SU-DHL-6 (cell line): Measurements from ENCODE around the gene INSIG2.

Experiments
- CTCF ChIP-seq: fragments of 200-600 bp; sonication (generic); IDR thresholded peaks from one replicate; pipeline ENCODE4 v1.5.1; 2017; ENCODE audit warnings: antibody characterized with exemption, mild to moderate bottlenecking, low read length, moderate library complexity; ENCODE audit not compliant: insufficient read depth, poor library complexity, severe bottlenecking
- EZH2phosphoT487 ChIP-seq: fragments of 200-600 bp; sonication (generic), shearing (Covaris generic); conservative IDR thresholded peaks from 2 replicates; pipeline ENCODE4 v1.6.1; 2018; ENCODE audit warnings: mild to moderate bottlenecking, antibody characterized with exemption, low read length, moderate library complexity, mixed read lengths

- TF ChIP-seq CTCF (no peak), EZH2phosphoT487 (no peak)
Observed at GRCh38 chr2:118055512-118056164, 32.6 kb upstream of the INSIG2 start.
